ENCODE data around the gene PDGFC. TPM values are rescaled to one million over a fixed set of nuclear protein-coding genes. Genes with fewer than 3 reads are reported as not detected.

The PDGFC gene
- total RNA-seq, 6 experiments from 2014 or later: 6.6 to 19.0 (median 10.3) TPM

- H3K27ac ChIP-seq: no peak overlapping the region
- no peaks in the 10 kb centered on the region for H3K9me3 ChIP-seq
- WGBS (ENCODE audit: insufficient coverage, low coverage, low lambda C conversion rate, missing lambda C conversion rate): 61% methylated on average over 1 of the region's 1 CpG
- H3K4me3 ChIP-seq: no peak overlapping the region
- no peak for DNase-seq
- ATAC-seq: no peak
- H3K27me3 ChIP-seq: no peaks in the 10 kb centered on the region
- H3K36me3 ChIP-seq: no peaks in the 10 kb centered on the region
- intact Hi-C loops (cut with DNase I): no loop called here
- TF ChIP-seq POLR2A (IDR thresholded peaks at IDR 0.05): no peak
- TF ChIP-seq CTCF (IDR thresholded peaks at IDR 0.05): no peak
- peaks cover 0 to 6% (median 4%) of the 10 kb centered on the region in 4 donors for H3K4me1 ChIP-seq
Measured at GRCh38 chr4:156894234-156894633, 77.4 kb downstream of the PDGFC start.

GRCh38 chr4:156892805-156893204, 78.8 kb downstream of the PDGFC start:
- intact Hi-C loops (cut with DNase I): no loop called here
- ATAC-seq (no peak), DNase-seq (no peak)
- no peak overlapping the region for H3K27ac ChIP-seq
- H3K4me1 ChIP-seq: no peaks in the 10 kb centered on the region
- WGBS (ENCODE audit: insufficient coverage, low coverage, low lambda C conversion rate, missing lambda C conversion rate): 79% methylated on average over 2 of the region's 2 CpGs
- H3K4me3 ChIP-seq: no peak overlapping the region
- H3K36me3 ChIP-seq: no peaks in the 10 kb centered on the region
- no peaks in the 10 kb centered on the region for H3K9me3 ChIP-seq
- H3K27me3 ChIP-seq: no peaks in the 10 kb centered on the region
- TF ChIP-seq CTCF (IDR thresholded peaks at IDR 0.05) (no peak), POLR2A (IDR thresholded peaks at IDR 0.05) (no peak)

- 76% methylated on average over 7 of the region's 8 CpGs for WGBS (ENCODE audit: insufficient coverage, low coverage, low lambda C conversion rate, missing lambda C conversion rate)
Measured at GRCh38 chr4:156889616-156890594, 81.7 kb downstream of the PDGFC start.

GRCh38 chr4:156888762-156889161, 82.8 kb downstream of the PDGFC start:
- WGBS (ENCODE audit: insufficient coverage, low coverage, low lambda C conversion rate, missing lambda C conversion rate): 86% methylated on average over 3 of the region's 3 CpGs
- Histone ChIP-seq H3K4me3 (no peak overlapping the region), H3K27ac (no peak overlapping the region), H3K9me3 (no peaks in the 10 kb centered on the region), H3K4me1 (no peaks in the 10 kb centered on the region), H3K36me3 (no peaks in the 10 kb centered on the region), H3K27me3 (no peaks in the 10 kb centered on the region)
- TF ChIP-seq CTCF (IDR thresholded peaks at IDR 0.05) (no peak), POLR2A (IDR thresholded peaks at IDR 0.05) (no peak)
- intact Hi-C loops (cut with DNase I): no loop called here
- no peak for DNase-seq
- no peak for ATAC-seq

More at GRCh38 chr4:156889616-156890594, 81.7 kb downstream of the PDGFC start:
- ATAC-seq (peak; percentile 51 to 75 (median 66)), DNase-seq (peak in 2 of 3 donors; percentile 25 to 54)
- Histone ChIP-seq H3K9me3 (no peaks in the 10 kb centered on the region), H3K4me3 (no peak overlapping the region), H3K4me1 (no peaks in the 10 kb centered on the region), H3K27ac (no peak overlapping the region), H3K36me3 (no peaks in the 10 kb centered on the region), H3K27me3 (no peaks in the 10 kb centered on the region)
- TF ChIP-seq CTCF (IDR thresholded peaks at IDR 0.05) (no peak), POLR2A (IDR thresholded peaks at IDR 0.05) (no peak)
- intact Hi-C loops (cut with DNase I): no loop called here
